Endothelial cell of umbilical vein (primary cell): ENCODE data around the gene PROC. TPM values are rescaled to one million over a fixed set of nuclear protein-coding genes. Genes with fewer than 3 reads are reported as not detected.
A peak's percentile ranks its signal among the peaks of the same experiment; 100 is the strongest.

Experiments used
- BruUV-seq: library from RNA; stranded (reverse); fragments of 400-500 nt; replicated peaks from 2 replicates; lab custom pipeline; 2021; lab: Mats Ljungman, UMichigan
- CTCF ChIA-PET: fragments of 300-600, 350-600 bp; sonication (Branson Sonifier 250); formaldehyde crosslinking; loops from one replicate; lab custom pipeline; 2021; ENCODE audit warnings: antibody characterized with exemption, inconsistent platforms; lab: Charles Lee
- POLR2A ChIA-PET: fragments of 300-600, 350-600 bp; sonication (Branson Sonifier 250); formaldehyde crosslinking; loops from one replicate; lab custom pipeline; 2021; ENCODE audit warnings: antibody characterized with exemption, inconsistent platforms; lab: Charles Lee
- DNase-seq: peaks from one replicate; pipeline ENCODE4 v3.0.0-alpha.2; 2011; ENCODE audit warnings: low read depth, low spot score
- FAIRE-seq: peaks from 2 replicates; lab custom pipeline; 2011; peaks lifted over from hg19 to GRCh38; lab: Jason Lieb, UNC
- H2AFZ ChIP-seq: 2 replicates; pipeline ENCODE4 v1.6.0; 2012; ENCODE audit warnings: low read depth, low read length, control low read depth, inconsistent platforms
- H3K27ac ChIP-seq: 2 replicates; pipeline ENCODE4 v1.5.1; 2011; ENCODE audit warnings: low read depth, mild to moderate bottlenecking, control low read depth, low read length, moderate library complexity; ENCODE audit not compliant: insufficient read depth
- H3K27me3 ChIP-seq, 2 experiments: 2 replicates each; pipeline versions ENCODE4 v1.6.0 to v1.6.1; 2011; ENCODE audit warnings: low read length in 2 of 2, mixed read lengths in 1 of 2; ENCODE audit not compliant: control insufficient read depth in 2 of 2, insufficient read depth in 2 of 2
- H3K36me3 ChIP-seq, 2 experiments: 2 replicates in 1 of 2; 3 replicates in 1 of 2; pipeline ENCODE4 v1.5.1; 2011; ENCODE audit warnings: low read length in 2 of 2, mild to moderate bottlenecking in 1 of 2, moderate library complexity in 1 of 2; ENCODE audit not compliant: control insufficient read depth in 2 of 2, insufficient read depth in 2 of 2; ENCODE audit errors: extremely low read depth in 1 of 2
- H3K4me1 ChIP-seq: 3 replicates; pipeline ENCODE4 v1.5.1; 2011; ENCODE audit warnings: mild to moderate bottlenecking, low read length; ENCODE audit not compliant: control insufficient read depth, insufficient read depth; ENCODE audit errors: extremely low read depth
- H3K4me2 ChIP-seq: 2 replicates; pipeline ENCODE4 v1.6.1; 2011; ENCODE audit warnings: low read length, control low read depth, mixed read lengths; ENCODE audit not compliant: insufficient read depth
- H3K4me3 ChIP-seq, 3 experiments: fragments of 200-600 bp in 1 of 3; sonication (generic), shearing (Covaris generic) in 1 of 3; replicated peaks in 1 of 3; 2 replicates each; pipeline ENCODE4 v1.5.1; 2011 to 2016; ENCODE audit warnings: control low read depth in 3 of 3, low read length in 3 of 3, mild to moderate bottlenecking in 2 of 3, inconsistent platforms in 1 of 3, low read depth in 1 of 3, moderate library complexity in 1 of 3; ENCODE audit not compliant: insufficient read depth in 1 of 3
- H3K79me2 ChIP-seq: 2 replicates; pipeline ENCODE4 v1.6.0; 2012; ENCODE audit warnings: low read length, inconsistent platforms; ENCODE audit not compliant: control insufficient read depth, insufficient read depth
- H3K9ac ChIP-seq: replicated peaks from 2 replicates; pipeline ENCODE3; 2011; ENCODE audit warnings: low read length, control low read depth; ENCODE audit not compliant: insufficient read depth; ENCODE audit errors: extremely low read depth
- H3K9me1 ChIP-seq: replicated peaks from 3 replicates; pipeline ENCODE4 v1.6.0; 2011; ENCODE audit warnings: mild to moderate bottlenecking, low read length; ENCODE audit not compliant: control insufficient read depth, insufficient read depth; ENCODE audit errors: extremely low read depth
- H3K9me3 ChIP-seq: replicated peaks from 2 replicates; pipeline ENCODE4 v1.5.1; 2012; ENCODE audit warnings: low read length, inconsistent platforms; ENCODE audit not compliant: control insufficient read depth, insufficient read depth
- H4K20me1 ChIP-seq: replicated peaks from 2 replicates; pipeline ENCODE3; 2011; ENCODE audit warnings: mild to moderate bottlenecking, low read length; ENCODE audit not compliant: control insufficient read depth, insufficient read depth; ENCODE audit errors: extremely low read depth
- CTCF ChIP-seq, 2 donors: IDR thresholded peaks; 1 replicate in 1 of 2; 2 replicates in 1 of 2; pipeline ENCODE4 v1.5.1; 2011; ENCODE audit warnings: low read length in 2 of 2, mild to moderate bottlenecking in 2 of 2, moderate library complexity in 2 of 2, control low read depth in 1 of 2, inconsistent platforms in 1 of 2, low read depth in 1 of 2; ENCODE audit not compliant: insufficient read depth in 1 of 2; ENCODE audit errors: extremely low read depth in 1 of 2
- EZH2 ChIP-seq: IDR thresholded peaks from 2 replicates; pipeline ENCODE4 v1.6.1; 2012; ENCODE audit warnings: borderline replicate concordance, low read depth, mild to moderate bottlenecking, moderate library complexity, low read length, inconsistent platforms; ENCODE audit not compliant: severe bottlenecking
- GATA2 ChIP-seq: IDR thresholded peaks from 2 replicates; pipeline ENCODE4 v1.7.0; 2011; ENCODE audit warnings: low read depth, mild to moderate bottlenecking, moderate library complexity, mixed read lengths, low read length; ENCODE audit not compliant: insufficient read length, insufficient read depth
- JUN ChIP-seq: IDR thresholded peaks from 2 replicates; pipeline ENCODE4 v1.6.1; 2011; ENCODE audit warnings: borderline replicate concordance, low read depth; ENCODE audit not compliant: insufficient read length, insufficient read depth
- MAX ChIP-seq: IDR thresholded peaks from 2 replicates; pipeline ENCODE4 v1.6.1; 2011; ENCODE audit not compliant: insufficient read depth, insufficient read length
- MYC ChIP-seq: IDR thresholded peaks from one replicate; pipeline ENCODE4 v1.6.1; 2011; ENCODE audit warnings: mild to moderate bottlenecking, low read depth, low read length
- POLR2A ChIP-seq: IDR thresholded peaks from 2 replicates; pipeline ENCODE4 v1.6.1; 2012; ENCODE audit warnings: low read depth, mild to moderate bottlenecking, control low read depth, low read length
- POLR2AphosphoS5 ChIP-seq: IDR thresholded peaks from 2 replicates; pipeline ENCODE4 v1.6.1; 2012; ENCODE audit warnings: low read depth, mild to moderate bottlenecking, control low read depth, low read length, moderate library complexity; ENCODE audit not compliant: insufficient read depth
- dilution Hi-C: fragments of 300-500 bp; cut with MboI; formaldehyde crosslinking; loops from one replicate; pipeline ENCODE4 v1.15.0; 2019; ENCODE audit warnings: low sequenced_read_pairs; ENCODE audit not compliant: extremely low pct_ligation_motif_present
- intact Hi-C: fragments of 100-400 bp; cut with micrococcal nuclease; formaldehyde crosslinking; loops from one replicate; pipeline ENCODE4 v1.10.0; 2022
- polyA plus RNA-seq, 4 experiments: library from polyadenylated mRNA; depleted of rRNA in 3 of 4; stranded (reverse) in 3 of 4; unstranded in 1 of 4; fragments of >200 nt; gene quantifications; 2 replicates each; pipeline versions ENCODE4 v1.2.1 to v1.2.3, GENCODE V29; 2011 to 2012; ENCODE audit warnings: missing spikeins in 1 of 4
- total RNA-seq: library from RNA; stranded (reverse); gene quantifications from 2 replicates; pipeline ENCODE4 v1.2.3, GENCODE V29; 2021

The PROC gene
- total and polyA plus RNA-seq, 2 donors (not counting 3 experiments of a cell fraction or from before 2014, with no cell fraction given), result not detected

GRCh38 chr2:127388423-127389164 is 29.6 kb upstream of the PROC start:
- Histone ChIP-seq H3K4me3 (peak overlapping the region; percentile 35 to 63 (median 43)), H3K4me1 (peaks cover 24% of the 10 kb centered on the region), H2AFZ (peak overlapping the region; percentile 98), H3K4me2 (peak overlapping the region; percentile 87), H3K36me3 (no peaks in the 10 kb centered on the region), H3K79me2 (peaks cover 28% of the 10 kb centered on the region), H3K27me3 (no peaks in the 10 kb centered on the region), H3K9me3 (no peaks in the 10 kb centered on the region), H4K20me1 (no peaks in the 10 kb centered on the region), H3K9ac (peak overlapping the region; percentile 68), H3K9me1 (no peaks in the 10 kb centered on the region), H3K27ac (peak overlapping the region; percentile 61)
- intact Hi-C loops (loop anchor here (1.0 to 5.0 kb wide), 2 partner anchors 10 to 34 kb away; no protein-coding TSS in a partner anchor), dilution Hi-C loops (no loop called here)
- ChIA-PET CTCF (interaction anchor here (0.7 to 1.2 kb wide), 3 partner anchors 14 to 27 kb away, joined by 3 to 4 read pairs (median 4); no protein-coding TSS in a partner anchor), POLR2A (no interaction called here)
- TF ChIP-seq GATA2 (no peak), MAX (no peak), EZH2 (no peak), MYC (no peak), CTCF (IDR thresholded peaks at IDR 0.05; ENCODE audit: extremely low read depth in 1 of 2, insufficient read depth in 1 of 2, low read depth in 1 of 2, low read length in 2 of 2) (no peak), JUN (no peak), POLR2AphosphoS5 (no peak), POLR2A (no peak)
- DNase-seq (no peak), FAIRE-seq (peak; percentile 46)
- BruUV-seq, result TSS peak; percentile 38
